Measurements from ENCODE around the gene SCARB1.

SCARB1 gene

GRCh38 chr12:124861898-124862676, 1.6 kb downstream of the SCARB1 start:
- no peak for DNase-seq

GRCh38 chr12:124861492-124861891, 2.2 kb downstream of the SCARB1 start:
- no peak for DNase-seq

GRCh38 chr12:124857921-124858461, 5.7 kb downstream of the SCARB1 start:
- no peak for DNase-seq

GRCh38 chr12:124856842-124857178, 6.9 kb downstream of the SCARB1 start:
- DNase-seq = no peak

- no peak for DNase-seq
Observed at GRCh38 chr12:124856132-124856841, 7.4 kb downstream of the SCARB1 start.

- no peak for DNase-seq
Observed at GRCh38 chr12:124855275-124855957, 8.2 kb downstream of the SCARB1 start.

GRCh38 chr12:124854637-124855184, 9.0 kb downstream of the SCARB1 start:
- no peak for DNase-seq

- DNase-seq = peak; percentile 35
Observed at GRCh38 chr12:124853781-124854636, 9.7 kb downstream of the SCARB1 start.

- no peak for DNase-seq
Observed at GRCh38 chr12:124852911-124853427, 10.7 kb downstream of the SCARB1 start.

- DNase-seq = no peak
Observed at GRCh38 chr12:124852329-124852831, 11.3 kb downstream of the SCARB1 start.

GRCh38 chr12:124851342-124851741, 12.3 kb downstream of the SCARB1 start:
- no peak for DNase-seq

GRCh38 chr12:124849382-124849781, 14.3 kb downstream of the SCARB1 start:
- no peak for DNase-seq

GRCh38 chr12:124848621-124849380, 14.9 kb downstream of the SCARB1 start:
- no peak for DNase-seq

- no peak for DNase-seq
Observed at GRCh38 chr12:124847113-124848074, 16.3 kb downstream of the SCARB1 start.

GRCh38 chr12:124844411-124845397, 19.0 kb downstream of the SCARB1 start:
- no peak for DNase-seq

GRCh38 chr12:124842800-124843510, 20.7 kb downstream of the SCARB1 start:
- DNase-seq = no peak

GRCh38 chr12:124842073-124842749, 21.5 kb downstream of the SCARB1 start:
- DNase-seq = no peak
